GM19099 (cell line): ENCODE results near the gene CD47.

Source experiments
- POLR2A ChIP-seq: IDR thresholded peaks from 3 replicates; pipeline ENCODE4 v1.6.1; 2011; ENCODE audit warnings: low read depth; ENCODE audit not compliant: insufficient read length; ENCODE audit errors: extremely low read depth

CD47 gene

DNA sequence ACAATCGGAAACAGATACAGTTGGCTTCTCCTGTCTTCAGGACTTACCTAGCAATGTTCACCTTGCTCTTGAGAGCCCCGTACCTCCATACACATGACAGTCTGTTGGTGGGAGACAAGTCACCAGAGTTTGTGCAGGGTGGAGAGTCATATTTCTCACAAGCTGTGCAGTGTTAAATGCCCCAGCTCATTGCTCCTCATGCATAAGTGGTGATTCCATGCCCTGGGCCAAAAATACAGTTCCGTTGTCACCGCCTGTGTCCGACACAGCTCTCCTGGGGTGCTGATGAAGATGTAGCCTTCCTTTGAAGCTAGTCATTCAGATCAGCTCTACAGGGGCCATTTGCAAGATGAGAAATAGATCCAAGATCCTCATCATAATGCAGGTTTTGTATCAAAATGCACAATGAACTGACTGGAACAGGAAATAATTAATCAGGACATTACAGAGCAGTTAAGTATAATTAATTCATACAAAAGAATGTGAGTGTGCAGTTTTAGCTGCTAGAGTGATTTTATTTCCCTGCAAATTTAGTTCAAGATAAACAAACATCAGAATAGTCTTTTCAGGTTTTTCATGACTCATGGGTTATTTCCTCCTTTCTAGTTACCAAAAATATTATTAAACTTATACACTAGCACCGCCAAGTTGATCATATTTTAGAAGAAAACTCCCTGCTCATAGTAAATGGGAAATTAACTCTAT is 66.5 kb downstream of the CD47 start:
- no peak for TF ChIP-seq POLR2A

DNA sequence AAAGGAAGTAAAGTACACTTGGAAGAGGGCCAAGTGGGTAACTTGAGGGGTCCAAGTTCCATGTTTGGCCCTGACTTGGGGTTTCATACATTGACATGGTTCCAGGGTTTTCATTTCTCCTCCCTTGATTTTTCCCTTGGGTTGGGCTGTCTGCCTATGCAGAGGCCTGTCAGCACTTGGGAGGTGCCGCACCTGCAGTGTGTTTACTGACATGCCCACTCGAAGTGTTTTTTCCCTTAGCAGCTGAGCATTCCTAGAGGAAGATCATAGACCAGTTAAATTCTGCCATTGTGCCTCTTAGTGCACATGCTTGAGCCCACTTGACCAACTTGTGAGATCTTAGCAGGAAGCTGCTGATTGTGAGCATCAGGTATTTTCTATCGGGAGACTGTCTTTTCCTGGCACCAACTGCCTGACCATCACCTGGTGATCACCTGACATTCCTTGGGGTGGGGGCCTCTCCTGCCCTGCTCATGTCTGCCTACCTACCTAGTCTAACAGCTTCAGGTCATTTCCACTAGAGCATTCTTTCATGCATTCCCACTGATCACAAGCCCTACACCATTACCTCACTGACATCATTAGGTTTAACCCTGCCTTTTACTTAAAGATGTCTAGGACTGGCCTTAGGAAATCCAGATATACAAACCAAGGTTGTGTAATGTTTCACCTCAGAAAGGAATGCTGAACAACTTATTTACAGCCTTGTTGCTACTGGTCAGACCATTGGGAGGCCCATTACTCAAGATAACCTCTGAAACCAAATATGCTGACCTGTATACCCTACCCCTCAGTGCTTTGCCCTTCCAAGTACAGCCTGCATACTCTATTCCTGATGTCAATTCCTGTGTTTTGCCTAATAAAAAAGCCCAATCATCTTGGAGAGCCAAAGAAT is 68.3 kb downstream of the CD47 start:
- no peak for TF ChIP-seq POLR2A

DNA sequence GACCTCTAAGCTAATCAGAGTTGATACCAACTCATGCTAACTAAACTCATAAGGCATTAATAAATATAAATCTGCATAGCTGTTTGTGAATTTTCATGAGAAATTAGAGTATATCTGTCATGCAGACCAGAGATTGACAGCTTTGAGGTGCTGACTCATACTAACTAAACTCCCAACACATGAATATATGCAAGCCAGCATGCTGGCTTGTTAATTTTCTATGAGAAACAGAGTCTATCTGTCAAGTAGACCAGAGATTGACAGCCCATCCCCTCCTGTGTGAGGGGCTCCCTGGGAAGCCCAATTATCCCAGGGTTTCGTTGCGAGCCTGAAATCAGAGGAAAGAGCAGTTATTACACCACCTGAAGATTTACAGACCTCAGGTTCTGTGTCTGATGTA is 69.3 kb downstream of the CD47 start:
- TF ChIP-seq POLR2A, result no peak

DNA sequence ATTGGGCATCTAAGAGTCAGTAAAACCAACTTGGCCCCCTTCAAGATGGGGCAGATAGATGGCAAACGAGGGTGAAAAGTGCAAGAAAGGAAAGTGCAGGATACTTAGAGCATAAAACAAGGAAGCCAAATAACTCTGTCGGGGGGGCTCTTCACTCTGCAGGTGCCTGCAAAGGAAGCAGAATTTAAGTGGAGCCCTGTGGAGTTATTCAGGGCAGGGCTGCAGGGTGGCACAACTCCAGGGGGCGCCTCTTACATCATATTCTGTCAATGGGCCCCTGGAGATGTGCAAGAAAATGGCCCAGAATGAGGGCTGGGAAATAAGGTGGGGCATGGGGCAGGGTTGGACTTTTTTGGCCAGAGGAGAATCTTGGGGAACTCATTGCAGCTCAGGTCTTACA is 69.7 kb downstream of the CD47 start:
- TF ChIP-seq POLR2A, result no peak

DNA sequence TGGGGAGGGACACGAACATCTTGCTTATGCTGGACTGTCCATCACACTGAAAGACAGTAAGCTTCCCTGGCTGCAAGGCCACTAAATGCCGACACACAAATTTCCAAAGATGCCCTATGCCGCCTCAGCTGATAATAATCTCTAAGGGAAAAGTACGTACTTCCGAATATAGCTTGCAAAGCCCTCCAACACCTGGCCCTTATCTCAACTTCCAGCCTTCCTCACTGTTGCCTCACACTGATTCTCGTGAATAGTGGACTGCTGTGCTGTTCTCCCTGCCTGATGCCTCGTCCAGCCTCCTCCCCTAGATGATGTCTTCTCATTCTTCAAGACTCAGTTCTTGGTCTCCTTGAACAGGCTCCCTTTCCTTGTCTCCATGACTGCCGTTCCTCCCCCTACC is 72.3 kb downstream of the CD47 start:
- no peak for TF ChIP-seq POLR2A

DNA sequence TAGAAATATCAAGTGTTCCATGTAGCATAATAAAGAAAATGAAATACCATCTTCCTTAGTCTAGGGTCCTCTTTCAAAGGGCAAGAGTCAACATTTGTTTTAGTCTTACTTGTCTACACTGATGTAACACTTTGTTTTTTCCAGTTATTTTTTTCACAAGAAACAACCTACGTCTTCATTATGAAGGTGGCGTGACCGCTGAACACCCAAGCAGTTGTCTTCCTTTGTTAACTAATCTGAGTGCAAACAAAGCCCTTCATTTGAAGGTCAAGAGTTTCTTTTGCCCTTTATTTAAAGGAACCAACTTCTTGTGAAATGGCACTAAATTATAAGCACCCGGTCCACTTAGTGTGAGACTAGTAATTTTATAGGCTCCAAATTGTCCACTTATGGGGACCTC is 73.2 kb downstream of the CD47 start:
- no peak for TF ChIP-seq POLR2A

DNA sequence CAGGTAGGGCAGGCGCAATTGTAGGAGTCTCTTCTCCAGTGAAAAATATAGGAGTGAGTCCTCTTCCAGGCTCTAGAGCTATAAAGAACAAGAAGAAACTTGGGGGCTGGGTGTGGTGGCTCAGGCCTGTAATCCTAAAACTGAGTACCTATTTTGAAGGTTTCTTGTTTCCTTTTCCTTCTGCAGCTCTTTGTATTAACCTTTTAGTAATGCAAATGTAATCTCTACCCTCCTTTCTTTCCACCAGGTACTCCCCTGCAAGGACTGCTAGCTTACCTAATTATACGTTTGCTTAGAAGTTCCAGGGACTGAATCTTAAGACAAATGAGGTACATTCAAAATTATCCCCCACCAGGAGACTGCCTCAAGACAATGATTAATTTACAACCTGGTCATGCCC is 75.9 kb downstream of the CD47 start:
- TF ChIP-seq POLR2A, result no peak

DNA sequence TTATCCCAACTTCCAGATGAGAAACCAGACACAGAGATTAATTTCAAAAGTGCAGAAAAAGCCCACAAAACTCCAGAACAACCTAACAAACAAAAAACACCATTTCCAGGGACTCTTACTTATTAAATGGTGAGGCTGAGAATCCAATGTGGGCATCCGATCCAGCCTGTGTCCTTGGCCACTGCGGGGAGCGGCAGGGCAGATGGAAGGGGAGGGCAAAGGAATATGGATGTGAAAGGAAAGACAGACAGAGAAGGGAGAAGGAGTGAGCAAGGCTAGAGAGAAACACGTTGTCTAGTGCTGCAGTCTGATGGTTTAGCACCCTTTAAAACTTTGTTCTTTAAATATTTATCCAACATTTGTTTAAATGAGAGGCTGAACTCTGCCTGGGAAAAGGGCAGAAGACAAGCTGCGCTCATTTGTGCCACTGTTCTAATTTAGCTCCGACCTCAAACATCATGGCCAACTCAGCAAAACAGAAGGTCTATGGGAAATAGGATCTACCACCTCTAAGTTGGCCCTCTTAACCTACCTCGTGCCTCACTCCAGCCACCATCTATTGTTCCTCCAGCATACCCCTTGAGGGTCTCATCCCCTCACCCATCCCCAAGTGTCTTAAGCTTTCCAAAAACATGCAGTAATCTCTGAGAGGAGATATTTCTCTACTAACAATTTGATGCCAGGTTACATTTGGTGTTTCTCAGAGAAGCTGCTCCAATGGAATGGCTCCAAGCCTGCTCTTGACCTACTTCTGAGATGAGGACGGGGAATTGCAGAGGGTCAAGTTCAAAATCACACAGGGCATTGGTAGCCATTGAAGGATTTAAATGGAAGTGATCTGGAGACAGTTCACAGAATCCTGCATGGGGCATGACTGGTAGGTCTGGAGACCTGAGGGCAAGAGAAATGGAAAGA is 77.4 kb downstream of the CD47 start:
- no peak for TF ChIP-seq POLR2A

DNA sequence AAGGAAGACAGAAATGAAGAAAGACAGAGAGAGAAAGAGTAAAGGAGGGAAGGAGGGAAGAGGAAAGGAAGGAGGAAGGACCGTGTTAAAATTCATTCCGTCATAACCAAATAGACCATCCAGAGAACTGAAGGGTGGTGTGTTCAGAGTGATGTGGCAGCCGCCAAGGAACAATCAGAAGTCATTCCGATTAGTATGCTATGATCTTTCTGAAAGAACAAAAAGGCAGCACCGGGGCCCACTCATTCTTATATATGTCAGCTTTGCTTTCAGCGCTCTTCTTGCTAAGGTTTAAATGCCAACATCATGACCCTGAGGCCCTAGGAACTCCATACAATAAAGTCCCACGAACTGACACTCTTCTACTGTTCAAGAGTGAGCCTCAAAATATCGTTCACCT is 78.5 kb downstream of the CD47 start:
- TF ChIP-seq POLR2A, result no peak

DNA sequence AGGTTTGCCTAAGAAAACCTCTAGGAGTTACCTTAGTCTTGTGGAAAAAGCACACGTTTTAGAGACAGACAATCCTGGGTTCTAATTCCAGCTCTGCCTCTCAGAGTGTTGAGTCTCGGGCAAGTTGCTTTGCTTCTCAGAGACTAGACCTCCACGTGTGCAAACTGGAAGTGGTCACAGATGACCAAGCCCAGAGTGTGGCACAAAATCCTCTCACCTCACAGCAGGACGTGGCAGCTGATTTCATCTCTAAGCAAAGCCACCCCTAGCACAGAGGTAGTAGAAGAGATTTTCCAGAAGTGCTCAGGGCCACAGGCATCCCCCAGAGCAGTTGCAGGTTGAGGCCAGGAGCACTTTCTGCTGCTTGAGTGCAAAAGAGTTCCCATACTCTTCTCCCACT is 79.2 kb downstream of the CD47 start:
- no peak for TF ChIP-seq POLR2A

DNA sequence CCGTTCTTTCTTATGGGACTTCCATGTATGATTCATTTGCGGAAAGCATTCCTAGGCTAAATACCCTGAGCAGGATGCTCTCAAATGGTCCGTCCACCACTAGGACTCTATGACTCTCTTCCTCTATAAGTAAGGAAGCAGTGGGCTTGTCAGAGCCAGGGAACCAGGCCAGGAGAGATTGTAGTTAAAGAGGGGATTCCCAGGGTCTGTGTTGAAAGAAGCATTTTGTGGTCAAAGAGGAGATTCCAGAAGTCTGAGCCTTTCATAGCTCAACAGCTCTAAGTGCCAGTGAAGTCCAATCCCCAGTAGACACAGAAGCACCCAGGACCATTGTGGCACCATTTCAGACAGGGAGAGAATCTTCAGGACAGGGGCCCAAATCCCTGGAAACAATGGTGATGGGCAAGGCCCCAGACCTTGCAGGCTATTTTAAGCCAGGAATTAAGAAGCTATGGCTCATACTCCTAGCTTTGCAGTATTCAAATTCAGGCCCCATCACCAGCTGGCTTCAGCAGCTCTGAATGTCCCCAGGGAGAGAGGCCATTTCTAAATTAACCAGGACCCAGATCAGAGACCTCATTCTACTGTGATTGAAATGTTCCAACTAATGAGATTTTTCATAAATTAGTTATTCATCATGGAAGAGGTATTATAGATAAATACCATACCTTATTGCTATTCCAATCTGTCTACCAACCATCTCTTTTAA is 81.7 kb downstream of the CD47 start:
- TF ChIP-seq POLR2A, result no peak

DNA sequence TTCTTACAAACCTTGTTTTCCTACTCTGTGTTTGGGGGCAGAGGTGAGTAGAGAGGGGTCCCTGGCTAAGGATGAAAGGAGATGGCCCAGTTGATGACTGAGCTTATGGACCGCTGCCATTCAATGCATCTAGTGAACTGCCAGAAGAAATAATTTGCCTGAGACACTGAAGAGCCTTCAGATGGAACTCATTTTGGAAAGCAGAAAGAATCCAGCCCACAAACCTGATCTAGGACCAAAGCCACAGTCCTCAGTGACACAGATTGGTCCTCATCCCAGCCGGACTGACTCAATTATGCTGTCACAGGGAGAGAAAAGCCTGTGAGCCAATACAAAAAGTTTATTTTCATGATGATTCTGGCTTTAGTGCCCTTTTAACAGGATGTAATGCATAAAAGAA is 82.7 kb downstream of the CD47 start:
- TF ChIP-seq POLR2A, result no peak

DNA sequence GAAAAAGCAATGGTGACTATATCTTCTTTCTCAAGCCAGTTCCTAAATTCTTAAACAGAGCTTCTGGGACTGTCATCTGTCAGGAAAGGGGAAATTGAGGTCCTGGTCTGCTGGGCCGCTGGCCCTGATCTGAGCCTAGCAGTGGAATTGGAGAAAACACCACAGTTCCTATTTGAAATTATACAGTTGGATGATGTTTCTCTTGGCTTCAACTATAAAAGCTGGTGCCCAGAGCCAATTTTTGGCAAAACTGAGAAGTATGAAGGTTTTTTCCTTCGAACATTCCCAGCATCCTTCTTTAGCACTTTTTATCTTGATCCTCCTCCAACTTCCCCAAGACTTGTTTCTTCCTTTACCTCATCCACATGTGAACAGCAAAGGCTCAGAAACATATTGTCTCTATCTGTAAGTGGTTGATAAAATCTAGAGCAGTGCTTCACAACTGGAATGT is 83.9 kb downstream of the CD47 start:
- TF ChIP-seq POLR2A, result no peak

DNA sequence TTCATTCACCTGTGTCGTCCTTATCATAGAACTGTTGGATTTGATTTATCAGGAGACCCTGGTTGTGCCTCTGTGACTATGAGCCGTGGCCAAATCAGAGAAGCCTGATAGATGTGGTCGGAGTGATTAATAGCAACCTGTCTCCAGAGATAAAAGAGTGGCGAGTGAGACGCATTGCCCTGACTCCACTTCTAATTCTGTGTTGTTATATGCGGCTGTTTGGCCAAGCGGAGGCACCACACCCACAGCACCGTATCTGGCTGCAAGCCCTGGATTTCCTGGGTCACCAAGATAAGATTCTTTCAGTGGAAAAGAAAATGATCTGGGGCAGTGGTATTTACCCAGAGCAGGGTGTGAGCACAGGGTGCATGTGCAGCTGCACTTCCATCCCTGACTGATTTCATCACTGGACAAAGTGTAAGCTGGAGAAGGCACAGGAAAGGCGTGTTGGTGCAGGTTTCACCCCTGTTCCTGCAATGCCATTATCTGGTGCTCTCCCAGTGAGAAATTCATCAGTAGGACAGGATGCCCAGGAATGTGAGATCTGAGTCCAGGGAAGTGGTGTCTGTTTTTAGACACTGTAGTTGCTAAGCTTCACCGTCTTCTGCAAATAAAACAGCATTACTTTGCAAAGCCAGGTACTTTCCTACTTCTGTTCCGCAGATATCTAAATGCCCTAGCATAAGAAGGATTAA is 84.6 kb downstream of the CD47 start:
- no peak for TF ChIP-seq POLR2A

DNA sequence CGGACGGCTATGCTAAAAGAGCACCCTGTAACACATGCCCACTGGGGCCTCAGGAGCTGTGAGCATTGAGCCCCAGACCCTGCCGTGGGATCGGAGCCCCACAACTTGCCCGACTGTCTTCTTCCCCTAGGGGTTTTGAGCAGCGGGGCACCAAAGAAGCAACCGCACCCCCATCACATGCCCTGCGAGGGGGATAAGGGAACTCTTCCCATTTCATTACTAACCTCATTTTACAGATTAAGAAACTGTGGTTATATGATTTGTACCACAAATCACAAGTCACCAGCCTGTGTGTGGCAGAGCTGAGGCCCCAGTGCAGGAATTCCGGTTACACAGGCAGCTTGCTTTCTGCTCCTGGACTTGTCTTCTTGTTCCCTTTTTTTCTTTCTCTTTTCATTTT is 86.2 kb downstream of the CD47 start:
- no peak for TF ChIP-seq POLR2A

DNA sequence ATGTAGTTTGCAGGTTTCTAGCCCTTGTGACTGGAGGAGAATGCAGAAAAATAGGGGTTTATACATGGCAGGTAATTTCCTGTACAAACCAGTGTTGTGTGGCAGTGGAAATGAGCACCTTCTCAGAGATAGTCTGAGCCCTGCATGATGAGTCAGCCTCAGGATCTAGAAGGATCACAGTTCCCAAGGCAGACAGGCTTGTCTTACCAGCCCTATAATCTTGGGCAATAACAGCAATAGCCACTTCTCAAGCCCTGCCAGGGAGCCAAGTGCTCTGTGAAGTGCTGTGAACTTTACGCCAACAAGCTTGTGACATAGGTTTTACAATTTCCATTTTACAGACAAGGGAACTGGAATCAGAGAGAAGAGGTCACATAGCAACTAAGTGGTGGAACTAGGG is 89.4 kb downstream of the CD47 start:
- TF ChIP-seq POLR2A, result no peak
